Thyroid gland (tissue), 4 donors: ENCODE measurements around the gene MPP3. TPM values are rescaled to one million over a fixed set of nuclear protein-coding genes. Genes with fewer than 3 reads are reported as not detected.

ENCODE experiments used
- DNase-seq, 2 donors: peaks; one replicate each; pipeline ENCODE4 v3.0.0-alpha.2; 2019
- H3K27ac ChIP-seq, 3 donors: fragments of 200-600 bp; sonication (generic); 1 replicate in 2 of 3; 2 replicates in 1 of 3; pipeline ENCODE4 v1.5.1; 2016 to 2019; ENCODE audit warnings: mild to moderate bottlenecking in 1 of 3, moderate library complexity in 1 of 3
- H3K27me3 ChIP-seq: fragments of 200-600 bp; sonication (generic); one replicate; pipeline ENCODE4 v1.5.1; 2019
- H3K36me3 ChIP-seq, 2 donors: fragments of 200-600 bp; sonication (generic); one replicate each; pipeline ENCODE4 v1.5.1; 2016 to 2019
- H3K4me1 ChIP-seq, 2 donors: fragments of 200-600 bp; sonication (generic); one replicate each; pipeline ENCODE4 v1.5.1; 2017 to 2019
- H3K4me3 ChIP-seq, 3 donors: fragments of 200-600 bp; sonication (generic); replicated peaks in 1 of 3; 1 replicate in 2 of 3; 2 replicates in 1 of 3; pipeline ENCODE4 v1.5.1; 2016; ENCODE audit warnings: mild to moderate bottlenecking in 1 of 3
- H3K9me3 ChIP-seq: fragments of 200-600 bp; sonication (generic); one replicate; pipeline ENCODE4 v1.5.1; 2017
- POLR2A ChIP-seq, 2 donors: fragments of 450-650 bp; IDR thresholded peaks; one replicate each; pipeline ENCODE4 v1.6.1; 2017; ENCODE audit warnings: antibody characterized with exemption in 2 of 2, mild to moderate bottlenecking in 2 of 2, moderate library complexity in 1 of 2
- WGBS, 2 donors: methylation state at CpG; one replicate each; pipeline ENCODE4 v1.1.5; 2017; 5-methylcytosine and 5-hydroxymethylcytosine counted together
- intact Hi-C: fragments of 100-400 bp; cut with DNase I; formaldehyde crosslinking; loops from one replicate; pipeline ENCODE4 v1.15.1; 2023
- total RNA-seq, 4 donors: library from RNA; depleted of rRNA; stranded (reverse); fragments of >200 nt; gene quantifications; one replicate each; pipeline ENCODE4 v1.2.3, GENCODE V29; 2016
- TF ChIP-seq, protein P1 (sequence below), 6 experiments: fragments of 200-600 bp in 3 of 6; fragments of 450-650 bp in 3 of 6; sonication (generic) in 3 of 6; IDR thresholded peaks; one replicate each; pipeline ENCODE4 v1.5.1; 2016 to 2019; ENCODE audit warnings: antibody characterized with exemption in 6 of 6, mild to moderate bottlenecking in 2 of 6, inconsistent platforms in 1 of 6, moderate library complexity in 1 of 6

MPP3 gene
- total RNA-seq, 4 donors from 2014 or later = 7.1 to 20.5 (median 15.4) TPM

DNA sequence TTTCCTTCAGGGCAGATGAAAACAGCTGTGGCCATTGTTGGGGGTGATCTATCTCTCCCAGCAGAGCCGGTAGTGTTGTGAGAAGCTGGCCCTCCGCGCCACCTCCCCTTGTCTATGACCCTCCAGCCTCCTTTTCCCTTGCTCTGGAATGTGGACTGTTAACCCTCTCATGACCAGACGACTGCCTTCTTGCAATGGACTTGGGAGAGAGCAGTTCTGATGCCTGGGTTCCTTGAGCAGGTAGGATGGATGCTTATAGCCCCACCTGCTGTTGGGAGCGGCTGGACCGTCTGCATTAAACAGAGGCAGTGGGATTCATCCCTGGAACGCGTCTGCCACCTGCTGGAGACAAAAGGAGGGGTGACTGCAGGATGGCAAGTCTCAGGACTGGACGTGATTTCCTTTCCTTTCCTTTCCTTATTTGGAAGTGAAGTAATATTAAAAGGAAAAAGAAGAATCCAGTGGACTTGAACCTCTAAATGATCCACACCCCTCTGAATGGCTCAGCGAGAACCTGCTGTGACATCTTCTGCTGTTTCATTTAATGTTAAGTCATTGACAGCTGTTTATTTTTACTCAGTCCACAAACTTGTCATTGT is 72.6 kb downstream of the MPP3 start:
- 6 to 7% methylated on average over 10 of the region's 10 CpGs for WGBS, 2 donors

DNA sequence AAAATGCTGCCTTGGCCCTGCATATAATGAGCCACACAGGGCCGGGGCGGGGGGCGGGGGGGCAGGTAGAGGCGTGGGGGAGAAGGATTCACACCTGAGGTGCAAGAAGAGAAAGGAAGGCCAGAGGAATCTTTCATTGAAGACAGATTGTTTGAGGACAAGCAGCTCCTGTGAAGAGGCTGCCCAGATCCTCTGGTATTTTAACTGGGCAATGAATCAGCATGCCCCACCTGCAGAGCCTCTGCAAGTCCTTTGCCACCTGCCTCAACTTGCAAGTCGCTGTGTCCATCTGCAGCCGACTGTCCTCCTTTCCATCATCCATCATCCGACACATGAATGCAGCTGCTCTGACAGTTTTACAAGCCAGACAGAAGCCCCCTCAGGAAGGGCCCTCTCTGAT is 73.1 kb downstream of the MPP3 start:
- Histone ChIP-seq H3K4me3 (no peak overlapping the region), H3K4me1 (peaks cover 8 to 9% of the 10 kb centered on the region in 2 donors), H3K9me3 (no peaks in the 10 kb centered on the region), H3K36me3 (no peaks in the 10 kb centered on the region), H3K27me3 (no peaks in the 10 kb centered on the region), H3K27ac (no peak overlapping the region)
- WGBS, 2 donors = 47 to 55% methylated on average over 7 of the region's 7 CpGs
- intact Hi-C loops = loop anchor here (2.0 to 5.0 kb wide), 2 partner anchors 69 to 183 kb away; no protein-coding TSS in a partner anchor
- no peak for DNase-seq
- no peak for TF ChIP-seq POLR2A (IDR thresholded peaks at IDR 0.05)
- TF ChIP-seq, protein P1, sequence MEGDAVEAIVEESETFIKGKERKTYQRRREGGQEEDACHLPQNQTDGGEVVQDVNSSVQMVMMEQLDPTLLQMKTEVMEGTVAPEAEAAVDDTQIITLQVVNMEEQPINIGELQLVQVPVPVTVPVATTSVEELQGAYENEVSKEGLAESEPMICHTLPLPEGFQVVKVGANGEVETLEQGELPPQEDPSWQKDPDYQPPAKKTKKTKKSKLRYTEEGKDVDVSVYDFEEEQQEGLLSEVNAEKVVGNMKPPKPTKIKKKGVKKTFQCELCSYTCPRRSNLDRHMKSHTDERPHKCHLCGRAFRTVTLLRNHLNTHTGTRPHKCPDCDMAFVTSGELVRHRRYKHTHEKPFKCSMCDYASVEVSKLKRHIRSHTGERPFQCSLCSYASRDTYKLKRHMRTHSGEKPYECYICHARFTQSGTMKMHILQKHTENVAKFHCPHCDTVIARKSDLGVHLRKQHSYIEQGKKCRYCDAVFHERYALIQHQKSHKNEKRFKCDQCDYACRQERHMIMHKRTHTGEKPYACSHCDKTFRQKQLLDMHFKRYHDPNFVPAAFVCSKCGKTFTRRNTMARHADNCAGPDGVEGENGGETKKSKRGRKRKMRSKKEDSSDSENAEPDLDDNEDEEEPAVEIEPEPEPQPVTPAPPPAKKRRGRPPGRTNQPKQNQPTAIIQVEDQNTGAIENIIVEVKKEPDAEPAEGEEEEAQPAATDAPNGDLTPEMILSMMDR (IDR thresholded peaks at IDR 0.05) = no peak

More for the DNA sequence above, 72.6 kb downstream of the MPP3 start:
- Histone ChIP-seq H3K9me3 (no peaks in the 10 kb centered on the region), H3K4me3 (no peak overlapping the region), H3K27ac (no peak overlapping the region), H3K4me1 (peaks cover 3 to 4% of the 10 kb centered on the region in 2 donors), H3K27me3 (no peaks in the 10 kb centered on the region), H3K36me3 (no peaks in the 10 kb centered on the region)
- intact Hi-C loops = no loop called here
- TF ChIP-seq, protein P1 (IDR thresholded peaks at IDR 0.05) = peak; percentile 83 to 99 (median 98)
- no peak for TF ChIP-seq POLR2A (IDR thresholded peaks at IDR 0.05)
- peak; percentile 94 to 97 for DNase-seq

DNA sequence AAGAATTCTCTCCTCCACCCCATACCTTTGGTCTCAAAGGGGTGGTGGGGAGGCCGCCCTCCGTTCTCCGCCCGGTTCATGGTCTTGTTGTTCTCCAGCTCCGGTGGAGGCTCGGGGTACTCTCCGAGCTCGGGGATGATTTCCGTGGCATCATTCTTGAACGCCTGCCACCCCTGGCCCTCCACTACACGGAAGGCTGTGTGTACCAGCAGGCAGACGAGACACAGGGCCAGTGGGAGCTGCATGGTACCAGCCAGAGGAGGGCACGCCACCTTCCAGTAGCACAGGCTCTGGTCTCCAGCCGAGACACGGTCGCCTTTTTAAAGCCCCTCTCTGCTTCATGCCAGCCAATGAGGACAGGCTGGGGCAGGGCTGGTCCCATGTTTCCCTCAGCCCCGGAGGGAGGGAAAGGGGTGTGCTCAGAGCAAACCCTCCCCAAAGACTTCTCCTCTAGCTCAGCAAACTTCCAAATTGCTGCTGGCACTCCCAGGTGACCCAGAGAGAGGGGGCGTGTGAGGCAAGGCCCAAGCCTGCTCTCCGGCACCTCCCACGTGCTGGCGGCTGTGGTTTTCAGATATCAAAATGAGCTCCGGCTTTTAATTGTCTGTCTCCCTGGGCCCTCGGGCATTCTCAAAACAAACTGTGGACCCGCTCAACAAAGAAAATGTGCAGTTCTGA is 74.3 kb downstream of the MPP3 start, which contains the start of gene SOST:
Gene SOST (minus strand): TSS at position 295 of the 678 bp plus-strand sequence. CDS start 50 bp downstream, at position 245.
- no peak within 1 kb of the TSS for H3K27ac ChIP-seq
- DNase-seq = no peak
- no peak within 1 kb of the TSS for H3K4me3 ChIP-seq
- H3K9me3 ChIP-seq = no peaks in the 10 kb centered on the region
- no peaks in the 10 kb centered on the region for H3K27me3 ChIP-seq
- peaks cover 10% of the 10 kb centered on the region in 2 donors for H3K4me1 ChIP-seq
- intact Hi-C loops = loop anchor here (2.0 to 5.0 kb wide), 2 partner anchors 68 to 181 kb away; no protein-coding TSS in a partner anchor
- H3K36me3 ChIP-seq = no peaks in the 10 kb centered on the region
- WGBS, 2 donors = 81% methylated on average over 21 to 24 of the region's 24 CpGs
- TF ChIP-seq POLR2A (IDR thresholded peaks at IDR 0.05) = no peak
- TF ChIP-seq, protein P1 (IDR thresholded peaks at IDR 0.05) = no peak

DNA sequence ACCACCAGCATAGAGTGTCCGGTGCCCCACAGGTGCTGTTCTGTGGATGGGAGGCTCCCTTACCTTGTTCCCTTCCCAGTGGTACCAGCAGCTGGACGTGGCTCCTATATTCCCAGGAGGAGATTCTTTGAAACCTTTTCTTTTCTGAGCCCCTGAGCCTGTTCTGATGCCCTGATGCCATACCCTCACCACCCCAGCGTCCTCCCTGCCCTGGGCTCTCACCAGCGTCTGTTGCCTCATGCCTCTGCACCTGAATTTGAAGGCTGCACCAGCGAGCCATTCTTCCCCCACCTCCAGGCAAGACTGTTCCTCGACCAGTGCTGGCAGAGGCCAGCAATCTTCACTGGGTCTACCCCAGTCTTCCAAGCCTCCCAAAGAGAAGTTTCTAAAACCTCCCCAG is 74.9 kb downstream of the MPP3 start:
- 82 to 83% methylated on average over 6 of the region's 6 CpGs for WGBS, 2 donors
- no peak overlapping the region for H3K4me3 ChIP-seq
- no peaks in the 10 kb centered on the region for H3K27me3 ChIP-seq
- no peaks in the 10 kb centered on the region for H3K9me3 ChIP-seq
- intact Hi-C loops = loop anchor here (2.0 to 5.0 kb wide), 2 partner anchors 67 to 181 kb away; no protein-coding TSS in a partner anchor
- no peak for DNase-seq
- TF ChIP-seq POLR2A (IDR thresholded peaks at IDR 0.05) = no peak
- TF ChIP-seq, protein P1 (IDR thresholded peaks at IDR 0.05) = no peak
- no peak overlapping the region for H3K27ac ChIP-seq
- no peaks in the 10 kb centered on the region for H3K36me3 ChIP-seq
- H3K4me1 ChIP-seq = peaks cover 10% of the 10 kb centered on the region in 2 donors
